Fibroblast of the aortic adventitia (primary cell): ENCODE results near the gene EIF3A. TPM values are rescaled to one million over a fixed set of nuclear protein-coding genes. Genes with fewer than 3 reads are reported as not detected.

Source experiments
- DNase-seq: peaks from one replicate; pipeline ENCODE4 v3.0.0-alpha.2; 2010; ENCODE audit warnings: low read depth
- H3K4me3 ChIP-seq: 2 replicates; pipeline ENCODE4 v1.5.1; 2011; ENCODE audit warnings: low read depth, mild to moderate bottlenecking, control low read depth, low read length, moderate library complexity
- small RNA-seq: library from RNA; depleted of rRNA; stranded (forward); fragments of <200 nt; gene quantifications from one replicate; pipeline ENCODE3, GENCODE V24; 2012
- total RNA-seq: library from RNA; depleted of rRNA; stranded (reverse); fragments of >200 nt; gene quantifications from 2 replicates; pipeline ENCODE4 v1.2.3, GENCODE V29; 2012; ENCODE audit warnings: low replicate concordance
- TF ChIP-seq, protein P1 (sequence below): IDR thresholded peaks from 2 replicates; pipeline ENCODE4 v1.5.1; 2011; ENCODE audit warnings: mild to moderate bottlenecking, low read length, control low read depth, inconsistent platforms; ENCODE audit not compliant: insufficient read depth

Gene EIF3A
- total RNA-seq, 1 donor = 144 TPM

DNA sequence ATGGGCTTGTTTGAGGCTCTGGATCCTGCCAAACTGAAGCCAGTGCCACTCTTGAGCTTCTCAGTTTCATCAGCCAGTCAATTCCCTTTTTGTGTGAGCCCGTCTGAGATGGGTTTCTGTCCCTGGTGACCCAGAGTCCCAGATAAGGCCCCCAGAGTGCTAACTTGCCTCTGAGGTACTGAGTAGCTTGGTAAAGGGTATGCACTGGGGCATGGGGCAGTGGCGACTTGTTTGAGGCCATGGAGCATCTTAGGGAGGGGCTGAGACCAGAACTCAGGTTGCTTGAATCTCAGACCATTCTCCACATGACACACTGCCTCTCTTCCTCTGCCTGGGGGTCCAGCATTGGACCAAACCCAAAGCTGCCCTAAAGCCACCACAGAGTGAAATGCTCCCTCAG lies 86.3 kb downstream of the EIF3A start:
- no peak for DNase-seq
- TF ChIP-seq, protein P1, sequence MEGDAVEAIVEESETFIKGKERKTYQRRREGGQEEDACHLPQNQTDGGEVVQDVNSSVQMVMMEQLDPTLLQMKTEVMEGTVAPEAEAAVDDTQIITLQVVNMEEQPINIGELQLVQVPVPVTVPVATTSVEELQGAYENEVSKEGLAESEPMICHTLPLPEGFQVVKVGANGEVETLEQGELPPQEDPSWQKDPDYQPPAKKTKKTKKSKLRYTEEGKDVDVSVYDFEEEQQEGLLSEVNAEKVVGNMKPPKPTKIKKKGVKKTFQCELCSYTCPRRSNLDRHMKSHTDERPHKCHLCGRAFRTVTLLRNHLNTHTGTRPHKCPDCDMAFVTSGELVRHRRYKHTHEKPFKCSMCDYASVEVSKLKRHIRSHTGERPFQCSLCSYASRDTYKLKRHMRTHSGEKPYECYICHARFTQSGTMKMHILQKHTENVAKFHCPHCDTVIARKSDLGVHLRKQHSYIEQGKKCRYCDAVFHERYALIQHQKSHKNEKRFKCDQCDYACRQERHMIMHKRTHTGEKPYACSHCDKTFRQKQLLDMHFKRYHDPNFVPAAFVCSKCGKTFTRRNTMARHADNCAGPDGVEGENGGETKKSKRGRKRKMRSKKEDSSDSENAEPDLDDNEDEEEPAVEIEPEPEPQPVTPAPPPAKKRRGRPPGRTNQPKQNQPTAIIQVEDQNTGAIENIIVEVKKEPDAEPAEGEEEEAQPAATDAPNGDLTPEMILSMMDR = no peak
- no peak overlapping the region for H3K4me3 ChIP-seq

DNA sequence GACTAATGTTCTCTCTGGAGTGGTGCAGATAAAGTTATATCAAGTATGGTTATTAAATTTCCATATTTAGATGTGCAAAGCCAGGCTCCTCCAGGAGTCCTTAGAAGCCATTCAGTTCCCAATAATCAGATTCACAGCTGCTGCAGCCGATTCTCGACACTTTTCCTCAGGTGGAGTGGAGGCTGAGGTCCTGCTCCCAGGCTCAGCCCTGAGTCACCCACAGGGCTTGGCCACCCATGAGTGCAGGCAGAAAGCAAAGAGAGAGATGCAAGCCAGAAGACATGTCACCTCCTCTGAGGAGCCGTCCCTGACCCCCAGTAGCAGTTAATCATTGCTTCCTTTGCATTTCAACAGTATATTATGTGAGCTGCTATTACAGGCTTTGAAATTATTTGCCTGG lies 87.4 kb downstream of the EIF3A start:
- H3K4me3 ChIP-seq = no peak overlapping the region
- DNase-seq = no peak
- TF ChIP-seq, protein P1 = no peak

DNA sequence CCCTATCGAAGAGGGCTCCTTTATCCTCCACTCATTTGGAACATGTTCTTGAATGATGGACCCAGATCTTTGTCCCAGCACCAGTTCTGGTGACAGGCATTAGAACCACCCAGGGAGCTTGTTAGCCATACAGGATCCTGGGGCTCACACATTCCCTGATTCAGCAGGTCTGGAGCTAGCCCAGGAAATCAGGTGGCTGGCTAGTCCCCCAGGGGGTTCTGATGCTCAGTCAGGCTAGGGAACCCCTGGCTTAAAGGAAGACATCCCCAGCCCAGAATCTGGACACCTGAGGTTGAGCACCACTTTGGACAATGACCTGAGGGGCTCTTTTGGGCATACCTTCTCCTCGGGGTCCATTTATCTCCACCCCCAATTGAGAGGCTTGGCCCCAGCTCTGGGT lies 88.1 kb downstream of the EIF3A start:
- H3K4me3 ChIP-seq = no peak overlapping the region
- DNase-seq = no peak
- TF ChIP-seq, protein P1 = no peak

DNA sequence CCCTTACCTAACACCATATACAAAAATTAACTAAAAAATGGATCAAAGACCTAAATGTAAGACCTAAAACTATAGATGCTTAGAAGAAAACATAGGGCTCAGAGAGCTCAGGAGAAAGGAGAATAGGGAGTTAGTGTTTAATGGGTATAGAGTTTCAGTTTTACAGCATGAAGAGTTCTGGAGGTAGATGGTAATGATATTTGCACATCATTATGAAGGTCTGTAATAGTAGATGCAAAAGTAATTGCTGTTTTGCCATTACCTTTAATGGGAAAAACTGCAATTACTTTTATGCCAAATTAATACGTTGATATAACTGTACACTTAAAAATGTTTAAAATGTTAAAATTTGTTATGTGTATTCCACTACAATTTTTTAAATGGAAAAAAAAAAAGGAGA lies 90.3 kb downstream of the EIF3A start:
- TF ChIP-seq, protein P1 = no peak
- DNase-seq = no peak
- H3K4me3 ChIP-seq = no peak overlapping the region

DNA sequence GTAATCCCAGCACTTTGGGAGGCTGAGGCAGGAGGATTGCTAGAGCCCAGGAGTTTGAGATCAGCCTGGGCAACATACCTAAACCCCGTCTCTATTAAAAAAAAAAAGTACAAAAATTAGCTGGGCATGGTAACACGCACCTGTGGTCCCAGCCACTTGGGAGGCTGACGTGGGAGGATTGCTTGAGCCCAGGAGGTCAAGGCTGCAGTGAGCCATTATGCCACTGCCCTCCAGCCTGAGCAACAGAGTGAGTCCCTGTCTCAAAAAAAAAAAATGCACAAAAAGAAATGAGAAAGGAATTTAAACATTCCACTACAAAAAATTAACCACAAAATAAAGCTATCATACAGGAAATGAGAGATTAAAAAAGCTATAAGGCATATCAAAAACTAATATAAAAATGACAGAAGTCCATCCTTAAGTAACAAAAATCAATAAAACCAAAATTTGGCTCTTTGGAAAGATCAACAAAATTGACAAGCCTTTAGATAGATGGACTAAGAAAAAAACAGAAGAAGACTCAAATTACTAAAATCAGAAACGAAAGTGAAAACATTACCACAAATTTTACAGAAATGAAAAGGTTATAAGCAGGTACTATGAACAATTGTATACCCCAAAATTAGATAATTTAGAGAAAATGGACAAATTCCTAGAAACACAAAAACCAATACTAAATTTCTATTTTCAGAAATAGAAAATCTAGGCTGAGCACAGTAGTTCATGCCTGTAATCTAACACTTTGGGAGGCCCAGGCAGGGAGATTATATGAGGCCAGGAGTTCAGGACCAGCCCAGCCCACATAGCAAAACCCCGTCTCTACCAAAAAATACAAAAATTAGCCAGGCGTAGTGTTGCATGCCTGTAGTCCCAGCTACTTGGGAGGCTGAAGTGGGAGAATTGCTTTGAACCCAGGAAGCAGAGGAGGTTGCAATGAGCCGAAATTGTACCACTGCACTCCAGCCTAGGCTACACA lies 93.5 kb downstream of the EIF3A start:
- no peak overlapping the region for H3K4me3 ChIP-seq
- TF ChIP-seq, protein P1 = no peak
- DNase-seq = no peak

DNA sequence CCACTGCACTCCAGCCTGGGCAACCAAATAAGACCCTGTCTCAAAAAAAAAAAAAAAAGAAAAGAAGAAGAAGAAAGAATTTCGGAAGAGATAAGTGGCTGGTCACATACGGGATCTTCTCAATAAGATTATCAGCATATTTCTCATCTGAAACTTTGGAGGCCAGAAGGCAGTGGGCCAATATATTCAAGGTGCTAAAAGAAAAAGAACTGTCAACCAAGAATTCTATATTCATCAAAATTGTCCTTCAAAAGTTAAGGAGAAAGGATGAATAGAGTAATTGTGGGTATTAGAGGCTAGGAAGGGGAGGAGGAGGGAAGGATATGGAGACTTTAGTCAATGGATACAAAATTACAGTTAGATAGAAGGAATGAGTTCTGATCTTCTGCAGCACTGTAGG lies 95.0 kb downstream of the EIF3A start:
- TF ChIP-seq, protein P1 = no peak
- DNase-seq = no peak
- no peak overlapping the region for H3K4me3 ChIP-seq

Small RNA genes lying within 50 kb of the gene (small RNA-seq; reads per million reads assigned to genes)
- gene AL355598.1 (not detected), gene RF00413 (not detected), gene SNORA19 (not detected)

Other genes starting within 250 kb of the EIF3A start
- gene NANOS1, start 51.1 kb downstream of the EIF3A start, total RNA-seq = 2.1 and 2.7 TPM in 2 replicates
- 90.4 and 91.3 TPM in 2 replicates for gene DENND10, start 23.3 kb upstream of the EIF3A start, total RNA-seq
- 4.7 and 25.6 TPM in 2 replicates for gene SFXN4, start 84.9 kb upstream of the EIF3A start, total RNA-seq
- 67.0 and 189 TPM in 2 replicates for gene PRDX3, start 98.0 kb upstream of the EIF3A start, total RNA-seq
- 7.0 and 20.5 TPM in 2 replicates for gene GRK5, start 126.8 kb upstream of the EIF3A start, total RNA-seq